HG03460 (cell line): Measurements from ENCODE around the gene FGF1.

Experiments
- ATAC-seq: cut with Tn5 transposase; IDR thresholded peaks from one replicate; pipeline ENCODE4 v1.9.1; 2021; ENCODE audit not compliant: unreplicated experiment

The FGF1 gene

DNA sequence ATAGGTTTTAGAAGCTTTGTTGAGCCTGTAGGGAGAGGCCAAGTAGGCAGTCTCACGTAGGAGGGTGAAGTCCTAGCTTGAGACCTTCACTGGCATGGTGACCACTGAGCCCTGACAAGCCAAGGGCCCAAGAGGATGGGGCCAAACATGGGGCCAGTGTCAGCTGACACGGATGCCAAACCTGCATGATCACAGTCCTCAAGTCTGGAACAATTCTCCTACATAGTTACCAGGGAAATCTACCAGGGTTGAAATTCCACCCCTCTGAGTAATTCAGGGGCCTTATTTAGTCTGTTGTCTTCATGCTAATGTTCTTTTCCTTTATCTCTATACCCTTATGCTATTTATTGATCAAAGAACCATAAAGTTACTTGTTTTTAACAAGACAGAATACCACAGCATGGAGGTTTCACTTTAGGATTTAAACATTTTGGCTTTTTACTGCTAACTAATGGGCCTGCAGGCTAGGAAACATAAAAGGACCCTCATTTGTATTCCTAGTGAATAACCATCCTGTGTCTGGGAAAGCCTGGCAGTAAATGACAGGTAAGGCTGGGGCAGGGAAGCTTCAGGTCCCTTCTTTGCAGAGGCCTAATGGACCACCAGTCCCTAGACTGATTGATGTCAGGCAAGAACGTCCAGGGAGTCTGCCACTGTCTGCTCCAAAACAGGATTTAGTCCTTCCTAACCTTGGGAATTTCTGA, 140.8 kb downstream of the FGF1 start:
- no peak for ATAC-seq

DNA sequence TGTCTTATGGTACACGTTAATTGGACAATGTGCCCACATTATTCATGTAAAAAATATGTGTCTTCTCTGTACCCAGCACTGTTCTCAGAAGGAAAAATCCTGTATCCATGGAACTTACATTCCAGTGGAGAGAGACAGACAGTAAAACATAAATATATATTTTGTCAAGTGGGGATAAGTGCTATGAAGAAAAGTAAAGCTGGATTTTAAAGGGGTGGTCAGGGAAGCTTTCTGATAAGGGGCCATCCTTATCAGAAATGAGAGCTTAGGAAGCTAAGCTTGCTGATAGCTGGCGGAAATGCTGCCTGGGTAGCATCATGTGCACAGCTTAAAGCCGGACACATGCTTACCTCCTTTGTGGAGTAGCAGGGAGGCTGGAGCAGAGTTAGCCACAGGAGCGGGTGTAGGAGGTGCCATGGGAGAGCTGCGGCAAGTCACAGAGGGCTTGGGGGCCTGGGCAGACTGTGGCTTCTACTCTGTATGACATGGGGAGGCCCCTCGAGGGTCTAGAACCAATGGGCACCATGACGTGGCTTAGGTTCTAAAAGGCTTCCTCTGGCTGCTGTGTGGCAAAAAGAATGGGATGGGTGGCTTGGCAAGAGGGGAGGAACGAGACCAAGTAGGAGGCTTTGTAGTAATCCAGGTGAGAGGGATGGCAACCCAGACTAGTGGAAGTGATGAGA, 141.7 kb downstream of the FGF1 start:
- ATAC-seq = no peak

DNA sequence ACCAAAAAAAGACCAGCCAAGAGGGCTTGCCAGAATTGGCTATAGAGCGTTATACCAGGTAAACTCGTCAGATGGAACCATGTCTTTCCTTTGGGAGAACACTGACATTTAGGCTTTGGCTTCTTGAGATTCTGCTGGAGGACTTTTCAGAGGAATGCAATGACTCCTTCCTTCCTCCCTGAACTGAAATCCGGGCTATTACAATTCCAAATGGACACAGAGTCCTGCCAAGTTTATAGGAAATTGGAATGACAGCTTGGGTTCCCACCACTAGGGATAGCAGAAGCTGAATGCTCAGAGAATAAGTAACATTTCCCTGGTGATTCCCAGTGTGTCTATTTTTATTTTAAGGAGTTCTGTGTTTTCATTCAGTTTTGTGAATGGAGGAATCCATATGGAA, 143.0 kb downstream of the FGF1 start:
- no peak for ATAC-seq
